Neural cell (in vitro differentiated cells): Measurements from ENCODE around the gene HLA-DMA.

Source experiments
- EP300 ChIP-seq: fragments of 450-650 bp; conservative IDR thresholded peaks from 2 replicates; pipeline ENCODE4 v1.6.1; 2014; ENCODE audit warnings: antibody characterized with exemption, mild to moderate bottlenecking, moderate library complexity; ENCODE audit not compliant: poor library complexity, severe bottlenecking
- EZH2 ChIP-seq: fragments of 200-600, 300-800 bp; shearing (Covaris generic), sonication (generic); IDR thresholded peaks from 2 replicates; pipeline ENCODE4 v1.6.1; 2014; ENCODE audit warnings: antibody characterized with exemption, low read length, borderline replicate concordance, mild to moderate bottlenecking; ENCODE audit not compliant: insufficient read depth, poor library complexity, severe bottlenecking
- POLR2AphosphoS5 ChIP-seq: IDR thresholded peaks from 2 replicates; pipeline ENCODE4 v1.6.1; 2012
- RAD21 ChIP-seq: fragments of 450-650 bp; conservative IDR thresholded peaks from 2 replicates; pipeline ENCODE4 v1.6.1; 2014; ENCODE audit warnings: antibody characterized with exemption, mild to moderate bottlenecking, moderate library complexity
- REST ChIP-seq: IDR thresholded peaks from 2 replicates; pipeline ENCODE4 v1.6.1; 2012; ENCODE audit warnings: borderline replicate concordance
- SMC3 ChIP-seq: fragments of 450-650 bp; conservative IDR thresholded peaks from 2 replicates; pipeline ENCODE4 v1.6.1; 2014; ENCODE audit warnings: antibody characterized with exemption, mild to moderate bottlenecking, moderate library complexity; ENCODE audit not compliant: poor library complexity
- TF ChIP-seq, protein P1 (sequence below): fragments of 450-650 bp; IDR thresholded peaks from 2 replicates; pipeline ENCODE4 v1.5.1; 2014; ENCODE audit warnings: antibody characterized with exemption, mild to moderate bottlenecking, moderate library complexity; ENCODE audit not compliant: poor library complexity, severe bottlenecking

- no peak for TF ChIP-seq RAD21
- no peak for TF ChIP-seq EP300
- TF ChIP-seq, protein P1, sequence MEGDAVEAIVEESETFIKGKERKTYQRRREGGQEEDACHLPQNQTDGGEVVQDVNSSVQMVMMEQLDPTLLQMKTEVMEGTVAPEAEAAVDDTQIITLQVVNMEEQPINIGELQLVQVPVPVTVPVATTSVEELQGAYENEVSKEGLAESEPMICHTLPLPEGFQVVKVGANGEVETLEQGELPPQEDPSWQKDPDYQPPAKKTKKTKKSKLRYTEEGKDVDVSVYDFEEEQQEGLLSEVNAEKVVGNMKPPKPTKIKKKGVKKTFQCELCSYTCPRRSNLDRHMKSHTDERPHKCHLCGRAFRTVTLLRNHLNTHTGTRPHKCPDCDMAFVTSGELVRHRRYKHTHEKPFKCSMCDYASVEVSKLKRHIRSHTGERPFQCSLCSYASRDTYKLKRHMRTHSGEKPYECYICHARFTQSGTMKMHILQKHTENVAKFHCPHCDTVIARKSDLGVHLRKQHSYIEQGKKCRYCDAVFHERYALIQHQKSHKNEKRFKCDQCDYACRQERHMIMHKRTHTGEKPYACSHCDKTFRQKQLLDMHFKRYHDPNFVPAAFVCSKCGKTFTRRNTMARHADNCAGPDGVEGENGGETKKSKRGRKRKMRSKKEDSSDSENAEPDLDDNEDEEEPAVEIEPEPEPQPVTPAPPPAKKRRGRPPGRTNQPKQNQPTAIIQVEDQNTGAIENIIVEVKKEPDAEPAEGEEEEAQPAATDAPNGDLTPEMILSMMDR, result no peak
- no peak for TF ChIP-seq EZH2
- TF ChIP-seq REST, result no peak
- no peak for TF ChIP-seq SMC3
- TF ChIP-seq POLR2AphosphoS5, result no peak
Observed at GRCh38 chr6:32903952-32904351, 48.9 kb downstream of the HLA-DMA start.
